Hepatic stellate cell (primary cell): ENCODE results near the gene APBB2.
"Not testable (repeated sequence)": the region's sequence is repeated elsewhere in the genome, so short reads cannot be mapped to it uniquely, and the experiment has no call there.

Experiments used
- DNase-seq: peaks from one replicate; pipeline ENCODE4 v3.0.0; 2011; ENCODE audit warnings: low spot score

The APBB2 gene

DNA sequence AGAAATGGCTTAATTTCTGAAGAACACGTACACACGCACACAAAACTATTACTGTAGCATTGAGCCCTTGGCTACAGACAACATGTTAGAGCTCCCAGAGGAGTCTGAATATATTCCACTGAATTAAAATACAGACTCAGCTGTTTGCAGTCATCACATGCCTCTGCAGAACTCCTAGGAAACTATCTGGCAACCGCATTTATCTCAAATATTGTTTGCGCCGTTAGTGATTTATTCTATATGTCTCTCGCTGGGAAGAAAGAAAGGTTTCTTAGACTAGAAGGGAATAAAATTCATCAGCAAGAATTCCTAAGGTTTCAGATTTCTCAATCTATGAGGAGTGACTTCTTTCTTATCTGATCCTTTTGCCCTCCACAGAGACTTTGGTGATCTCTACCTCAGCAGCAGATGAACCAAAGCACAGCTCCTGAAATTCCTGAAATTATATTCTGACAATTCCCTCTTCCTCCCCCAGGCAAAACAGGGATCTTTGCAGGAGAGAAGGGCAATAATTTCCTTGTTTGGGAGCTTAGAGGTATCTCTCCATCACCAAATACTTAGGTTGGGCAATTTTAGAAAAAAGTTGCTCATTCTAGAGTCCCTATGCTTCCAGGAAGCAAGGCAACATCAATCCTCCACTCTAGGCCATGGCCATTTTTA, 199.2 kb downstream of the APBB2 start:
- DNase-seq = no peak

DNA sequence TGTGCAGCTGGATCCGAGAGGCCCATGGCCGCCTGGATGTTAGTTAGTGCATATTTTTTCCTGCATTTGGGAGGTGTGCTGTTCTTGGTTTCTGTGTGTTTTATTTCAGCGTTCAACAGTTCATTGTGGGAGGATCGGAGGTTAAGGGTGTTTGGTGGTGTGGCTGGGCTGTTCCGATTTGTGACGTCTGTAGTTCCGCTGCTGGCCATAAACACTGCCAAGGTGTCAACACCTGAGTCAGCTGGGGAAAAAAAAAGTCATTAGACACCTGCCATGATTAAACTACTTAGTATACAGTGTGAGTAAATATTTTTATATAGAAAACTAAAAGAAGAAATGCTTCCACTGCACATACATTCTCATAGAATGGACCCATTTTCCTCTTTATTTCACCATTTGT, 200.2 kb downstream of the APBB2 start:
- no peak for DNase-seq

GRCh38 chr4:41013746-41014145, 200.6 kb downstream of the APBB2 start:
- DNase-seq = no peak

DNA sequence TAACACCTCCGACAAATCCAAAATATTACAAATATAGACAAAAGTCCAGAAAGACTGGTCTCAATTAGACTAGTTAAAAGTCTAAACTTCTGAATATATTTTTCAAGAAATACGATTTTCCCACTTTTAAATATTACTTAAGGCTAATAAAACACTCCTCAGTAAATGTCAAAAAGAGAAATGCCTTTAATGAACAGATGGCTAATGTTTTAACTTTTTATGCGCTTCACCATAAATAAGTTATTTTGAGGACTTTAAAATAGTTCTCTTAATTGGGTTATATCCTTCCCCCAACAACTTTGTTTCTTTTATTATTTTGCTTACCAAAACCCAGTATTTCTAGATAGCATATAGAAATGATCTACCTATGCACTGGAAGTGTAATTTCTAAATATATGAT, 201.4 kb downstream of the APBB2 start:
- no peak for DNase-seq

DNA sequence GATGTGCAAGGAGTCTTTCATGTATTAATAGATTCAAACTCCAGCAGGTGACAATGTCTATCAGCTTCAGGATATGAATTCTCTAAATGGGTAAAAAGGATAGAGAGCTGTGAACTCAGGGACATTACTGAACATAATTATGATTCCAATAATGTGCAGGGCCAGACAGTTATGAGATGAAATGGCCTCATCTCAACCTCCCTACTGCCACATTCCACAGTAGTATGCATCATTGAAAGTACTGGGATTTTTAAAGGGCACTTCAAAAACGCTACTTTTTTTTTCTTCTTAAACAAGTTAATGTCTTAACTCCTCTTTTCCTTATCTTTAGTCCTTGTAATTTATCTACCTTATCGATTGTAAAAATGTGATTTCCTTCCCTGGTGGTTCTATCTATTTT, 202.0 kb downstream of the APBB2 start:
- peak; percentile 36 for DNase-seq

GRCh38 chr4:41009411-41009810, 204.9 kb downstream of the APBB2 start:
- no peak for DNase-seq

DNA sequence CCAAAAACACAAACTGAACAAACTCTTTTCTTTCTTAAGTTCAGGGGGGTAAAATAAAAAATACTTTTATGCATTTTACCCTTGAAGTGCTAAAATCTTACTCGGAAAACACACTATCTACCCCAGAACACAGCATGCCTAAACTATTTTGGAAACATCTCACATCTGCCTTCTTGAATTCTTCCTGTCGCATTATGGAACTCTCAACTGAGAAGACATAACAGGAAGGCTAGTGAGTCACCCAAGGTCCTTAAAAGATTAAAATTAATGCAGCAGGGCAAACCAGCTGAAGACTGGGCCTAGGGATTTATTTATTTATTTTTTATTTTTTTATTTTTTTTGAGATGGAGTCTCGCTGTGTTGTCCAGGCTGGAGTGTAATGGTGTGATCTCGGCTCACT, 208.2 kb downstream of the APBB2 start:
- DNase-seq = peak; percentile 43

- DNase-seq = no peak
These were observed 212.0 kb downstream of the APBB2 start for GRCh38 chr4:41002309-41002708.

DNA sequence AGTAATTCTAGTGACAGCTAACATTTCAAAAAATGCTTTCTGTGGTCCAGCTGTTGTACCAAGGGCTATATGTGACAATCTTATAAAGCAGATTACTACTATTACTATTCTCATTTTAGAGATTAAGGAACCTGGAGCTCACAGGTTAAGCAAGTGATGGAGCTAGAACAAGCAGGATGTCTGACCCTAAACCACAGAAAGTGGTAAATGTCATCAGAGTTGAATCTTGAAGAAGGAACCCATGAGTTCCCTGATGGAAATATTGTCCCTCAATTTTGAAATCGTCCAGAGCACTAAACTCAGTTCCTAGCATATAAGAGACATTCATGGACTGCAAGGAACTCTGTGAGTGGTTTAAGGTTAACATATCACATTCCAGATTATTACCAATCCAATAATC, 214.0 kb downstream of the APBB2 start:
- DNase-seq = no peak

DNA sequence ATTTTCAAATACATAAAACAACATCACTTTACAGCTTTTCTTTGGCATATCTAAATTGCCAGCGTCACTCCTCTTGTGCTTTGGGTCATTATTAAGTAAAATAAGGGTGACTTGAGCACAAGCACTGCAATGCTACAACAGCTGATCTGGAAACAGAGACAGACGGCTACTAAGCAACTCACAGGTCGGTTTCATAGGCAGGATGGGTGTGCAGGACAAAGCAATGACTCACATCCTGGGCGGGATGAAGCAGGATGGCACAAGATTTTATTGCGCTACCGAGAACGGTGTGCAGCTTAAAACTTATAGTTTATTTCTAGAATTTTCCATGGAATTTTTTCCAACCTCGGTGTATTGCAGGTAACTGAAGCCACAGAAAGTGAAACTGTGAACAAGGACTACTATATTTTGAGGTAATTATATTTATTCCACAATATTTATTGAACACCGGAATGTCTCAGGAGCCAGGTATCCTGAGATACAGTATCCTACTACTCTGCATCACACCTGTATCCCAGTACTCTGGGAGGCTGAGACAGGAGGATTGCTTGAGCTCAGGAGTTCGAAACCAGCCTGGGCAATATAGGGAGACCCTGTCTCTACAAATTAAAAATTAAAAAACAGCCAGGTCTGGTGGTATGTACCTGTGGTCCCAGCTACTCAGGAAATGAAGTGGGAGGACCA, 215.5 kb downstream of the APBB2 start:
- no peak for DNase-seq

DNA sequence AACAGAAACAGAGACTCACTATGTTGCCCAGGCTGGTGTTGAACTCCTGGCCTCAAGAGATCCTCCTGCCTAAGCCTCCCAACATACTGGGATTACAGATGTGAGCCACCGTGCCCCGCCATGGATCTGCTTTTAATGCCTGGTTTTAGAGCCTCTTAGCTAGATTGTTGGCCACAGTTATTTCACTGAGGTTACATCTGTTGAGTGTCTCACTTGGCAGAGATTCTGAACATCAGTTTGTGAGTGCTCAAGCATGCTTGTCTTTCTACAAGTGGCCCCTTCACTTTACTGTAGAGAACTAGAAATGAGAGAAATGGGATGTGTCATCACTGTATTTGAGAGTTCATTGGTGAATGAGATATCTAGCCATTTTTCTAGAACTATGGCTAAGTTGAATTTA, 218.5 kb downstream of the APBB2 start:
- DNase-seq = no peak

GRCh38 chr4:40994321-40994720, 220.0 kb downstream of the APBB2 start:
- not testable (repeated sequence) for DNase-seq

DNA sequence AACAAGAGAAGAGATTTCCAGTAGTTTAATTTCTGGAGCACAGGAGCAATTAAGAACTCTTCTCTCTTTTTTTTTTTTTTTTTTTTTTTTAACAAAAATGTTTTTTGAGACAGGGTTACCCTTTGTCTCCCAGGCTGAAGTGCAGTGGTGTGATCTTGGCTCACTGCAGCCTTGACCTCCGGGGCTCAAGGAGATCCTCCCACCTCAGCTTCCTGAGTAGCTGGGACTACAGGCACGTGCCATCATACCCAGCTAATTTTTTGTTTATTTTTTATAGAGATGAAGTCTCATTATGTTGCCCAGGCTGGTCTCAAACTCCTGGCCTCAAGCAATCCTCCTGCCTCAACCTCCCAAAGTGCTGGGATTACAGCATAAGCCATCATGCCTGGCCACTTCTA, 221.0 kb downstream of the APBB2 start:
- DNase-seq = not testable (repeated sequence)

DNA sequence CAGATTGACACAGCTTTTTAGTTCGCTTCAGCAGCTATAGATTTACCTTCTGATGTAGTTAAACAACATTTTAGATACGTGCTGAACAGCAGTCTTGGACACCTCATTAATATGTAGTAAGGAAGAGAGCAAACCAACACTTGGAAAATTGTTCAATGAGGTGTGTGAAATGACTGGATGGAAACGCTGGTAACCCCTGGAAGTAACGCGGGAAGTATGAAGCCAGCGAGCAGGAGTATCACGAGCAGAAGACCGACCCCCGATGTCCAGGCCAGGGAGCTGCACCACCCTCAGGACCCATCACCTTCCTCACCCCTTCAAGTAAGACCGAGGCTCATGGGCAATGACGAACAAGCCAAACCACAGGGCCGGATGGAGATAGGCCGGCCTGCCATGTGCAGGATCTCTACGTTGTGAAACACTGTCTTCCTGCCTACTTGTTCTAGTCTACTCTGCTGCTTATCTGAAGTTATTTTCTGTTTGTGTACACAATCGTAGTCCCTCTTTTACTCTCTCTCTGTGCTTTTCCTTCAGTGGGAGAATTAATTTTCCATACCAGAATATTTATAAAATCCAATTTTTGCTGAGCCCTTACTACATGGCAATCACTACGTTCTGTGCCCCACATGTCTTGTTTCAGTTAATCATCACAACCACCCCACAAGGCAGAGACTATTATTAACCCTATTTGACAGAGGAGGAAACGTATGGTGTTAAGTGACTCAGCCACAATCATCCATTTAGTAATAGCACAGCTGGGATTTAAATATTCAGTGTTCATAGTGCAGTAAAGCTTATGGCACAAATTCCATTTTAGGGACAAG, 221.7 kb downstream of the APBB2 start:
- peak; percentile 41 for DNase-seq

DNA sequence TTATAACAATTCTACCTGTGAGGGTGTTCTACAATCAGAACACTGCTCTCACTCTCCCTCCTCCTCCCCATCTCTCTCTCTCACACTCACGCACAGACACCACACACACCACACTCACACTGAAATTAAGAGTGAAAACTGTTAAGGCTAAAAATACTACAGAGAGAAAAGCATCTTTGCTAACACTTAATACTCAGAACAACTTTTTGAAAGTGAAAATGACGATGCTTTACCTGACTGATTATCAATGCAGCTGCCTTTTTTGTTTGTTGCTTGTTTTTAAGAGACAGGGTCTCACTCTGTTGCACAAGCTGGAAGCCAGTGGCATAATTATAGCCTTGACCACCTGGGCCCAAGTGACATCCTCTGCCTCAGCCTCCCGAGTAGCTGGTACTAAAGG, 222.4 kb downstream of the APBB2 start:
- no peak for DNase-seq

DNA sequence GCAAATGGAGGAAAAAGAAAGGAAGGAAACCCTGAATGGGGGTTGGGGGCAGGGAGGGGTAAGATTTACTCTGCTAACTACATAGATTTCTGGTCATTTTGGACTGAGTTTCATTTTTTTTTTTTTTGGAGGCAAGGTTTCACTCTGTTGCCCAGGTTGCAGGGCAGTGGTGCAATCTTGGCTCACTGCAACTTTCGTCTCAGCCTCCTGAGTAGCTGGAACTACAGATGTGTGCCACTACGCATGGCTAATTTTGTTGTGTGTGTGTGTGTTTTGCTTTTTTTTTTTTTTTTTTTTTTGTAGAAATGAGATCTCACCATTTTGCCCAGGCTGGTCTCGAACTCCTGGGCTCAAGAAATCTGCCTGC, 223.5 kb downstream of the APBB2 start:
- no peak for DNase-seq

DNA sequence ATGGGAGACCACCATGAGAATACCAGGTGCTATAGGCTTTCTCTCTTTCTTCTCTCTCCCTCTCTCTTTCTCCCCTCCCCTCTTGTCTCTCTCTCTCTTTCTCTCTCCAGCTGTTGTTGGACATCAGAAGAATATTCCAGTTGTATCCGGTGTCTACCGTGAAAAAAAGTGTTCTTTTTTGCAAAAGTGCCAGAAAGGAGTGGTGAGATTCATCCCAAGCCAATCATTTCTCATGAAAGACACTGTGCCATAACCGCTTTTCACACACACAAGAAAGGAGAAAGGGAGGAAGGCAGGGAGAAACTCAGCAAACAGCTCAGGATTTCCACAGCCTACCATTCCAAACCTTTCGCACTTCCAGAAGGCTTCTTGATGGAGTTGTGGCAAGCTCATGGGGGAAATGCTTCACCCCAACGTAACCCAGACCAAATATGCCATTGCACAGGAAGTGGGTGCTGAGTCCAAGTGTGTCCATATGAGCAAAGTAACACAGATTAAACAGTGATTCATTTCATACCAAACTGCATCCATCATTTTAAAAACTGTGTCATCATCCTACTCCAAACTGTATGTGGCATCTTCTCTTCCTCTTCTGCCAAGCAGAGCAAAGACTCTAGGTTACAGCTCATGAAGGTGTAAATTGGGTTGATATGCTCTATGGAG, 224.0 kb downstream of the APBB2 start:
- DNase-seq = peak; percentile 74

DNA sequence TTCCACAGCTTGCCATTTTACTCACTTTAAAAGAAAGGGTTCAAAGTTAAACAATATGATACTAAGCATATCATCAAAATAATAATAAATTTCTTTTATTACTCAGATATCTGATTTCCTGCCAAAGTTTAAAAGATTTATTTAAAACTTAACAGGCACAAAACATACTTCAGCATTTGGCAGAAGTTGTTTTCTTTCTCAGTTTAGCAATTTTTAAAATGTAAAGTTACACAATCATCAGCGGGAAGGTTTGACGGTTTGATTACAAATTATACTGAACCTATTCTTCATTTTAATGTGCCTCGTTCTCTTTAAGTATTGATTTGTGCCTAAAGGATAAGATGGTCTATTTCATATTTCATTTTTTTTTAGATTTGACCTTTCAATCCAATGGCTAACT, 227.2 kb downstream of the APBB2 start:
- DNase-seq = no peak

DNA sequence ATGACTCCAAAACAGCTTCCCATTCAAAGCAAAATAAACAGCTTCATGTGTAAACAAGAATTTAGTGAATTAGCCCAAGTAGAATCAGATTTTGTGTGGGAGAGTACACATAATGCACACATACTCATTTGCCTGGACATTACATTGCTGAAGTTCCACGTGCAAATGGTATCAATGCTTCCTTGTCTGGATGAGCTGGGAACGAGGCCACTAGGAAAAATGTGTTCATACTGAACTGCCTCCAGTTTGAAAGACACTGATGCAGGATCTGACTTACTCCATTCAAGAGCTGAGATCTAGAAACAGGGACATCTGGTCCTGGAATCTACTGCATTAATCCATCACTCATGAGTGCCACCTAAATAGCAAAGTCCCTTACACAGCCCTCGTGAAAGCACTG, 228.0 kb downstream of the APBB2 start:
- no peak for DNase-seq

- DNase-seq = no peak
These were observed 230.3 kb downstream of the APBB2 start for GRCh38 chr4:40984051-40984450.

DNA sequence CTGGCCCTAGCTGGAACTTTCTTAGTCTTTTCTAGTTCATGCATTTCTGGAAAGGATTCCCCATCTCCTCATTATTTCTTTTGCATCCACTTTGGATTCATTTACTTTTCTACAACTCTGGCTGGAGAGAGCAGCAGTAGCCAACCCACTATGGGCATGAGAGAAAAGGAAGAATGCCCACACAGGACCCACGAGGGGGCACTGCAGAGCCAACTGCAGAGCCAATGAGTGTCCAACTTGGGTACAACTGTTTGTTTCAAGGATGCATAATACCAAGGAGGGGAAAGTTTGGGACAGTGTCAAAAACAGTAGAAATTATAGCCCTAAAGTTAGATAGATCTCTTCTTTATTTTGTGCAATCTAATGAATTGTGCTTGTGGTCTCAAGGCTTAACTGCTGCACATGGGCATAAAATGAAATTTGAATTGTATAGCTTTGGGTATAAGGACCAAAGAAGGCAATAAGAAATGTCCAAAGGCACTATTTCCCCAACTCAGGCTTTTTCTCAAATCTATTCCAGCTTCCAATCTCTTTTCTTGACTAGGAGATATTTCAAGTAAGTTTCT, 233.9 kb downstream of the APBB2 start:
- DNase-seq = no peak

DNA sequence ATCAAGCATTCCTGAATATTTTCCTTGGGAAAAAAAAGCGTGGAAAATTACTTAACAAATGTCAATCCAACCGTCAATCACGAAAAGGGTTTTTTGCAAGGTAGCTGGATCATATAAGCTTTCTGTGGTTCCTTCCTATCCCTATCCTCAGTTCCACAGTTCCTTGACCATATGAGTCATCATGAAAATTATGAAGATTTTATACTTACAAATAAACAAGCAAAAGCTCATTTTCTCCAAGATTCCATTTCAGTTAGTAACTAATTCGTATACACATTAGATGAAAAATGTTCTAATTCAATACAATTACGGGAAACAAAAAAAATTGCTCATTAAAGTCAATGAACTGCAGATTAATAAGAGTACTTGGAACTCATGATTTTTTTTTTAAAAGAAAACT, 235.8 kb downstream of the APBB2 start:
- no peak for DNase-seq
